Hematopoietic multipotent progenitor cell treated with erythropoietin and hydrocortisone succinate and interleukin-3 and kit ligand, for 15 days (in vitro differentiated cells): Measurements from ENCODE around the gene LAGE3.
A peak's percentile ranks its signal among the peaks of the same experiment; 100 is the strongest.

Experiments
- DNase-seq: peaks from one replicate; pipeline ENCODE4 v3.0.0-alpha.2; 2015; ENCODE audit warnings: low spot score

Gene LAGE3, protein sequence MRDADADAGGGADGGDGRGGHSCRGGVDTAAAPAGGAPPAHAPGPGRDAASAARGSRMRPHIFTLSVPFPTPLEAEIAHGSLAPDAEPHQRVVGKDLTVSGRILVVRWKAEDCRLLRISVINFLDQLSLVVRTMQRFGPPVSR

DNA sequence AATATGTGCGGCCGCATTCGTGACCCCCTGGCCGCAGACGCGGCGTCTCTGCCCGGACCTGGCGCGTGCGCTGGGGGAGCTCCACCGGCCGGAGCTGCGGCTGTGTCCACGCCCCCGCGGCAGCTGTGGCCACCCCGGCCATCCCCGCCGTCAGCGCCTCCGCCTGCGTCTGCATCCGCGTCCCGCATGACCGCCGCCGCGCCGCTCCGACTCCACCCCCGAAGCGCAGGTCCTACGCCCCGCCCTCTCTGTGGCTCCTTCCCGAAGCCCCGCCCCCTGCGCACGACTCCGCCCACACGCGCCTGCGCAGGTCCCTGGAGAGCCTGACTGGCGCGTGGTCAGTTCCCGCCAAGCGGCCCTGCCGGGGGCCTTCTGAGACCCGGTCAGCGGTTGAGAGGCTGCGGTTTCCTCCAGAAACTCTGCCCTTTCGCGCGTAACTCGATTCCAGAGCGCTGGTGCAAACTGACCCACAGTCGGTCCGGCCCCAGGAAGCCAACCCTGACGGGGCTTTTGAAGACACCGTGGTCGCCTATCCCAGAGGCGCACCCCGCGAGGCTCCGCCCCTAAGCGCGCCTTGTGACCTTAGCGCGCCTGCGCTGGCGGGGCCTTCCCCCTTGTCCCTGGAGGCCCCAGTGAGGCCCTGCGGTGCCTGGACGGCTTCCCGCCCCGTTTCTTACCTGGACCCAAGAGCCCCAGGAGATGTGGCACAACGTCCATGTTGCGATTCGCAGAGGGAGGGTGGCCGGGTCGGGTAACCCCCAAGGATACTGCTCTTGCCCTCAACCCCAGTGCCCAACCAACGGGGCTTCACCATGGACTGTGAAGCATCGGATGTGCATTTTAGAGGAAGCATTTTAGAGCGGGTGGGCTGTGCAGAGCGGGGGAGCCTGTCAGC, at the start of gene LAGE3:
TSS of gene LAGE3 (minus strand) at position 554 of the 895 bp plus-strand sequence. CDS start at position 188, 366 bp downstream.
- DNase-seq = peak; percentile 92

DNA sequence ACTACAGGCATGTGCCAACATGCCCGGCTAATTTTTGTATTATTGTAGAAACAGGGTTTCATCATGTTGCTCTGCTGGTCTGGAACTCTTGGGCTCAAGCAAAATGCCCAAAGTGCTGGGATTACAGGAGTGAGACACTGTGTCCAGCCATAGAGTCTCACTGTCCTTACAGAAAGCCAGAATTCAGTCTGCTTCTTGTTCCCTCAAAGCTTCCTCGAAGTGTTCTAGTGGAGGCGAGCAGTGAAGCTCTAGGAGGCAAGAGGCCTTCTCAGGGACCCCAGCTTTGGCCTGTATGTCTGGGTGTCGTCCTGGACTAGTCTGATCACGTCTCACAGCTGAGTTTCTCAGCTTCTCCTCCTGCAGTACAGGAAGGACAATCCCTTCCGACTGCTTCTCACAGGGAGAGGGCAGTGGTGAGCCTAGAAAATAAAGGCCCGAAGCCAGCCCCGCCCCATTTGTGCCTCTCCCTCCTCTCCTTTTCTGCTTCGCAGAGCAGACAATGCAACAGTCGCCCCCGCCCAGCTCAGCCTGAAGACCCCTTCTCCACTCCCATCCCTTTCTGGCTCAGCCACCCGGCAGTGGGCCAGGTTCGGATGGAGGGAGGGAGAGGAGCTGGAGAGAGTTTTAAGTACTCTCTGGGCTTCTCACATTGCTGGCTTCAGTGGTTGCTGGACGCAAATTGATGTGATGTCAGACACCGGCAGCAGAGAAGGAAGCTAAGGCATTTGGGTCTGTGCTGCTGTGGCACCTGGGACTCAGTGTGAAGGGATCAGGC, 48.0 kb upstream of the LAGE3 start:
- DNase-seq = peak; percentile 77

- DNase-seq = no peak
Measured at GRCh38 chrX:154525606-154526490, 46.8 kb upstream of the LAGE3 start.

DNA sequence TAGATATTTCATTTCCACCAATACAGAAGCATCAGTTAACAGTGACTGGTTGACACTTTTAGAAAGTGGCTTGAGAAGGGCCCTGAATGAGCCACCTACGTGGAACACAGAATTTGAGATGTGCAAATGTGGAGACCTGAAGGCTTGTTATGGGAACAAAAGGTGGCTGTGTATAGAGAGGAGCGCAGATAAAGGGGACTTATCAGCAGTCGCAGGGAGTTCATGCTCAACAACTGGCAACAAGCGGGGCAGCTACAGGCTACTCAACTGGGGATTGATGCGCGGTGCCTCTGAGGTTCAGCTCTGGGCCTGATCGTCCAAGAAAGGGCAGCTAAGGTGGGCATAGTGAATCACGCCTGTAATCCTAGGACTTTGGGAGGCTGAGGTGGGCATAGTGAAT, 40.3 kb upstream of the LAGE3 start:
- no peak for DNase-seq

- no peak for DNase-seq
Measured at GRCh38 chrX:154517101-154517781, 38.2 kb upstream of the LAGE3 start.

- DNase-seq = peak; percentile 48
Measured at GRCh38 chrX:154516656-154517100, 37.6 kb upstream of the LAGE3 start.

DNA sequence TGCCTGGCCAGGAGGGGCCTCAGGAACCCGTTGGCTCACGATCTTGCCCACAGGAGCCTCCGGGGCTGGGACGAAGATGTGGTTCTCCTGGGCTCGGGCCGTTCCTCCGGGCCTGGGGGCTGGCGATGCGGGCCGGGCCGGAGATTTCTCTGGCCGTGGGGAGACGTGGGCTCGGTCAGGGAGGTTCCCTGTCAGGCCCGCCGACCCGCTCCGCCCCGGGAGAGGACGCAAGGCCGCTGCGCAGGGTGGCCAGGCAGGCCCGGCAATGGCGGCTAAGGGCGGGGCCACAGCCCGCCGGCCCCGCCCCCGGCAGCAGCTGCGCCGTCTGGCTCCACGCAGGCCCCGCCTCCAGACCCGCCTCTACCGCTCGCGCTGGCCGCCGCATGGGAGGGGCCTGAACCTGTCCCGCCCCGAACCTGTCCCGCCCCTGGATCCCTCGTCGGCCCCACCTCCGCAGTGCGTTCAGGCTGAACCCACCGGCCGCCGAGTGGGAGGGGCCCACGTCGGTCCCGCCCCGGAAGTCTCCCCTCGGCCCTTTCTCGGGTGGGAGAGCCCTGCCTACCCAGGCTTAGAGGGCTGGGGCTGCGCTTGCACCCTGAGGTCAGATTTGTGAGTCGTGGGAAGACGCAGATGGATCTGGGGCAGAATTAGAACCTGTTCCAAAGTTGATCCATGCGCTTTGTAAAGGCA, 37.0 kb upstream of the LAGE3 start, which contains the start of gene FAM3A:
TSS of gene FAM3A (minus strand) at position 267 of the 690 bp plus-strand sequence. CDS start 460 bp downstream, outside the sequence.
- peak; percentile 88 for DNase-seq

DNA sequence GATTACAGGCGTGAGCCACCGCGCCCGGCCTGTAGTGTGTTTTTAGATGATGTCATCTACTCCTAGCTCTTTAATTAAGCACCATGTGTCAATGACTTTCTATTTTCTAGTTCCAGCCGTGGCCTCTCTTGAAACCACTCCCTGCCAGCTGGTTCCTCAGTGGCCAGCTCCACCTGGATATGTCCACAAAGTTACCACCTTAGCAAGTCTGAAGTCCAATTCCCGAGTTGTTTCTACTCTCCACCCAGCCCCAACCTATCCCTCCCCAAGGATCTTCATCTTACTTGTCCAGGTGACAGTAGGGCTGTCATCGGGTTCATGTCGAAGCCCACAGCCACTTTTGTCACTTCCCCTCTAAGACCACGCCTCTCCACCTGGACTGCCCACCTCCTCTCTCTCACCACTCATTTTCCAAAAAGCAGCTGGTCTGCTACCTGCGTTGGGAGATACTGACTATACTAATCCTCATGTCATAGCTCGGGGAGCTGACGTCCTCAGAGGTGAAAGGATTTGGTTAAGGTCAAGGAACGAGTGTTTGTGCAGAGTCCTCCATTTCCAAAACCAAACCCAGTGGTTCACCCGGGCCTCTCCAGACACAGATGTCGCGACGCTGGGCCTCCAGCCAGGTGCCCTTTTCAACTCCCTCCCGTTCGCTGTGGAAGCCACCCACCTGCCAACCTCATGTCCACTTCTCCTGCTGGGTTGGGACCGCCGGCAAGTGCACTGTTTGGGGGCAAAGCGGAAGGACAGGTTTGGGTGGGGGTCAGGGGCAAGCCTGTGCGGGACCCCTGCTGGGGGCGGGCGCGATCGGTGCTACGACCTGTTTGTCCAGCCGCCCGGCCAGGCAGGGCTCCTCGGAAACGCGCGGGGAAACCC, 36.2 kb upstream of the LAGE3 start:
- peak; percentile 32 for DNase-seq

GRCh38 chrX:154513716-154514115, 34.6 kb upstream of the LAGE3 start:
- DNase-seq = no peak

DNA sequence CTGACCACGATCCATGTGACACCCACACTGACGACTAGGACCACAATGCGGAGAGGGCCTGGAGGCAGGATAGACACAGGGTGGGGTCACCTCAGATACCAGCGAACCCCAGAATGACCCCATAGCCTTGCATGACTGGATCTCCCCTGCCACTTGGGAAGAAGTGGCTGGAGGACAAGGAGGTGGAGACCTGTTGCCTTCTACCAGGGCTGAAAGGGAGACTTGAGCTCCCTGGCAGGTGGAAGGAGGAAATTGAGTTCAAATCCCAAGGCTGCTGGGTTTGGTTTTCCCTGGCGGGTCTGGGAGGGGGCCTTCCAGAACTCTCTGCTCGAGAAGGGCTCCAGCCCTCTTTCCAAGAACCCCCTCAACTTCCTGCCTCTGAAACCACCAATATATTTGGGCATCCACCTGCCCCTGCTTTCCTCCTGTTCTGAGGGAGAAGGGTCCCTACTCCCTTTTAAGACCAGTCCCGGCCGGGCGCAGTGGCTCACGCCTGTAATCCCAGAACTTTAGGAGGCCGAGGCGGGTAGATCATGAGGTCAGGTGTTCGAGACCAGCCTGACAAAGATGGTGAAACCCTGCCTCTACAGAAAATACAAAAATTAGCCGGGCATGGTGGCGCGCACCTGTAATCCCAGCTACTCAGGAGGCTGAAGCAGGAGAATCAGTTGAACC, 33.9 kb upstream of the LAGE3 start:
- DNase-seq = no peak

GRCh38 chrX:154511761-154512160, 32.7 kb upstream of the LAGE3 start:
- DNase-seq = no peak

DNA sequence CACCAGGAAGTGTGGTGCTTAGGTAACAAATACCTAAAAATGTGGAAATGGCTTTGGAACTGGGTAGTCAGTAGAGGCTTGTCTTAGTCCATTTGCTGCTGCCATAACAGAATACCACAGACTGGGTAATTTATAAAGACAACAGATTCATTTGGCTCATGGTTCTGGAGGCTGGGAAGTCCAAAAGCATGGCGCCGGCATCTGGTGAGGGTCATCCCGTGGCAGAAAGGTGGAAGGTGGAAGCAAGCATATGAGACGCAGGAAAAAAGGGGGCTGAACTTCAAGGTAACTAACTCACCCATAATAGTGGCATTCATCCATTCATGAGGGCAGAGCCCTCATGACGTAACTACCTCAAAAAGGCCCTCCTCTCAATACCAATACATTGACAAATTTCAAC, 30.4 kb upstream of the LAGE3 start:
- no peak for DNase-seq

DNA sequence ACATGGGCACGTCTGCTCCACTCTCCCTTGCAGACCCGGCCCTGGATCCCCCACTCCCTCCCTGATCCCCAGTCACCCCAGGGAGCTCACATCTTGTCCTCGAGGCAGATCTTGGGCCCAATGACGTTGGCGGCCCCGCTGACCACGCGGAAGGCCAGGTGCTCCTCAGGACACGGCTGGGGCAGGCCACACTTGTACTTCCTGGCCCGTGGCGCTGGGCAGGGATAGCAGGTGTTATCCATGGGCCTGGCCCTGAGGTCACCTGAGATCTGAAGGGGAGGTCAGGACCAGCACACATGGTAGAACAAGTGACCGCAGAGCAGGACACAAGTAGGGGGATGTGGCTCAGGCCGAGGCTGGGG, 29.3 kb upstream of the LAGE3 start:
- DNase-seq = no peak

- no peak for DNase-seq
Measured at GRCh38 chrX:154507673-154508383, 28.7 kb upstream of the LAGE3 start.

DNA sequence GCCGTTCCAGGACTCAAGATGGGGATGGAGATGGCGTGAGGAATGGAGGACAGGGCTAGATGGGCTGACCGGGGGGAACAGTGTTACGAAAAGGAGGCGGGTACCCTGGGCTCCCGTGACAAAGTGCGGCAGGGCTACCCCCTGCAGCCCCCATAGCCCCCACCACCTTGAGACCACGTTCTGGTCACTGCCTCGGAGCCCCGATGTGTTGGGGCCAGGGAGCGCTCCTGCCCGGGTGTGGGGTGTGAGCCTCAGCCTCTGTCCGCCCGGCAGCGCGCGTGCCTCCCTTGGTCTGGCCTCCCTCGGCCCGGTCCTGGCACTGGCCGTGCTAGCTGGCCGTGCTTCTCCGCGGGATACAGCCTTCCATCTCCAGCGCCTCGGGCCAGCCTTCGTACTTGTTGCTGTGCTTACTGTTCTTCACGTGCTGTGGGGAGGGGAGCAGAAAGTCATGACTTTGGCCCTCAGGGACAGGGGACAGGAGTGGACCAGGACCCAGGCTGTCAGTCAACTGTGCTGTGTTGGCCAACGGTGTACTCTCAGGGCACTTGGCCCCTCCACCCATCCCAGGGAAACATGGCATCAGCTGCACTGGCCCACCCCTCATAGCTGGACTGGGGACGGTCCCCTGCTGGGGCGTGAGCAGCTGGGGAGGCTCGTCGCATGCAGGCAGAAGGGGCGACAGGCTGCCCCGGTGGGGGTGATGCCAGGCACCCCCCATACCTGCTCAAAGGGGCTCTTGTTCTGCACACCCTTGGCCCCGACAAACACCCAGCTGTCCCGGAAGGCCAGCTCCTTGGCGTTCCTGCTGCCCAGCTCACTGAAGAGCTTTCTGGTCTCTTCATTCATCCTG, 27.6 kb upstream of the LAGE3 start:
- no peak for DNase-seq

DNA sequence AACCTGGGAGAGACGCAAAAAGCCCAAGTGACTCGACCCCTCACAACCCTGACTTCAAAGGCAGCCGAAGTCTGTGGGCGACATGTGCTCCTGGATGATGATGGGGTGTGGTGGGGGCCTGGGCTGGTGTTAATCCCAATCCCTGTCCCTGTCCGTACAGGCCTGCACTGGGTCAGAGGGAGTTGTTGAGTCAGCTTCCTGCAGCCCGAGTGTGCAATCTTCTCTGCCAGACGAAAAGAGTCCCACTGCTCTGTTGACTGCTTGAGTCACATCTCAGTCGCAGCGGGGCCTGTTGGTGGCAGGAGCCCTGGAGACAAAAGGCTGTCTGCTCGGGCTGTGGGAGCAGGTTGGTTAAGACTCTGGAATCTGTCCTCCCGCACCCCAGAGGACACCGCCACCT, 26.7 kb upstream of the LAGE3 start:
- DNase-seq = no peak

DNA sequence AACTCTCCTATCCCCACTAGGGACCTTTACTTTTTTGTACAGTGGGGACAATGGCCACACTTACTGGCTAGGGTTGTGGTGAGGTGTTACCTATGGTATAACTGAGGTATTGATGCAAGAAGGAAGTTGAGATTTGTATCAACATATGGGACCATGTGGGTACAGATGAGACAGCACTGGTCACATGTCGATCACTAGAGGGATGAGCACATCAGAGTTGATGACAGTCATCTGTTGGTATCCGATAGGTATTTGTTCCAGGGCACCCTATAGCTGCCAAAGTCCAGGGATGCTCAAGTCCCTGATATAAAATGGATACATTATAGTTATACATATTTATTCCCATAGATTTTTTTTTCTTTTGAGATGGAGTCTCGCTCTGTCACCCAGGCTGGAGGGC, 23.9 kb upstream of the LAGE3 start:
- DNase-seq = no peak
